CD14-positive monocyte (primary cell): ENCODE measurements around the gene G6PC3. TPM values are rescaled to one million over a fixed set of nuclear protein-coding genes. Genes with fewer than 3 reads are reported as not detected.

Experiments
- DNase-seq, 3 donors: peaks; one replicate each; pipeline ENCODE4 v3.0.0-alpha.2; 2011 to 2022
- H2AFZ ChIP-seq: 2 replicates; pipeline ENCODE4 v1.6.0; 2012; ENCODE audit warnings: mild to moderate bottlenecking, low read depth, low read length, inconsistent platforms; ENCODE audit not compliant: insufficient read depth, poor library complexity, severe bottlenecking
- H3K27ac ChIP-seq, 2 donors: 1 replicate in 1 of 2; 2 replicates in 1 of 2; pipeline ENCODE4 v1.5.1; 2012 to 2013; ENCODE audit warnings: low read length in 2 of 2, control low read depth in 1 of 2, inconsistent platforms in 1 of 2, low read depth in 1 of 2, mild to moderate bottlenecking in 1 of 2
- H3K27me3 ChIP-seq, 2 donors: one replicate each; pipeline versions ENCODE4 v1.6.0 to v1.6.1; 2011 to 2013; ENCODE audit warnings: low read length in 2 of 2; ENCODE audit not compliant: control insufficient read depth in 2 of 2, insufficient read depth in 2 of 2
- H3K36me3 ChIP-seq, 2 donors: replicated peaks in 1 of 2; 1 replicate in 1 of 2; 2 replicates in 1 of 2; pipeline versions ENCODE4 v1.5.1 to v1.6.1; 2012 to 2013; ENCODE audit warnings: low read length in 2 of 2, control low read depth in 1 of 2, inconsistent platforms in 1 of 2, mild to moderate bottlenecking in 1 of 2; ENCODE audit not compliant: insufficient read depth in 2 of 2, control insufficient read depth in 1 of 2
- H3K4me1 ChIP-seq, 2 donors: 1 replicate in 1 of 2; 2 replicates in 1 of 2; pipeline versions ENCODE4 v1.5.1 to v1.6.1; 2012 to 2013; ENCODE audit warnings: low read length in 2 of 2, control low read depth in 1 of 2, inconsistent platforms in 1 of 2, mild to moderate bottlenecking in 1 of 2, moderate library complexity in 1 of 2; ENCODE audit not compliant: insufficient read depth in 2 of 2, control insufficient read depth in 1 of 2
- H3K4me2 ChIP-seq: replicated peaks from 2 replicates; pipeline ENCODE3; 2012; ENCODE audit warnings: low read length, moderate library complexity, mild to moderate bottlenecking; ENCODE audit not compliant: poor library complexity, severe bottlenecking; ENCODE audit errors: extremely low read depth
- H3K4me3 ChIP-seq, 3 experiments: fragments of 200-600 bp in 1 of 3; sonication (generic) in 1 of 3; replicated peaks in 1 of 3; 1 replicate in 2 of 3; 2 replicates in 1 of 3; pipeline ENCODE4 v1.5.1; 2011 to 2013; ENCODE audit warnings: low read length in 3 of 3, mild to moderate bottlenecking in 3 of 3, control low read depth in 2 of 3, low read depth in 2 of 3, inconsistent platforms in 1 of 3, moderate library complexity in 1 of 3
- H3K79me2 ChIP-seq: 2 replicates; pipeline ENCODE4 v1.6.0; 2012; ENCODE audit warnings: mild to moderate bottlenecking, control low read depth, inconsistent platforms, low read length, moderate library complexity; ENCODE audit not compliant: insufficient read depth
- H3K9ac ChIP-seq: 2 replicates; pipeline ENCODE4 v1.6.0; 2017; ENCODE audit warnings: low read length, mild to moderate bottlenecking; ENCODE audit not compliant: insufficient read depth, poor library complexity, severe bottlenecking
- H3K9me3 ChIP-seq, 2 donors: replicated peaks in 1 of 2; 1 replicate in 1 of 2; 2 replicates in 1 of 2; pipeline versions ENCODE4 v1.5.1 to v1.6.1; 2012 to 2013; ENCODE audit warnings: low read length in 2 of 2, control low read depth in 1 of 2; ENCODE audit not compliant: control insufficient read depth in 1 of 2, insufficient read depth in 1 of 2
- H4K20me1 ChIP-seq: 2 replicates; pipeline ENCODE4 v1.6.0; 2012; ENCODE audit warnings: mild to moderate bottlenecking, low read length, control low read depth, moderate library complexity; ENCODE audit not compliant: insufficient read depth
- H3K27ac Mint-ChIP-seq, 7 donors: one replicate each; pipeline ENCODE4 v1.8.0; 2020; ENCODE audit warnings: mild to moderate bottlenecking in 7 of 7, mixed read lengths in 7 of 7, moderate library complexity in 6 of 7, inconsistent platforms in 2 of 7
- H3K27me3 Mint-ChIP-seq, 3 donors: one replicate each; pipeline ENCODE4 v1.8.0; 2021 to 2022; ENCODE audit warnings: low read depth in 3 of 3, mild to moderate bottlenecking in 3 of 3, mixed read lengths in 3 of 3, moderate library complexity in 3 of 3, inconsistent platforms in 1 of 3
- H3K36me3 Mint-ChIP-seq, 2 donors: one replicate each; pipeline ENCODE4 v1.8.0; 2020; ENCODE audit warnings: mixed read lengths in 2 of 2, inconsistent platforms in 1 of 2, mild to moderate bottlenecking in 1 of 2
- H3K4me1 Mint-ChIP-seq: one replicate; pipeline ENCODE4 v1.8.0; 2020; ENCODE audit warnings: mild to moderate bottlenecking, mixed read lengths
- H3K4me3 Mint-ChIP-seq, 2 donors: one replicate each; pipeline ENCODE4 v1.8.0; 2020; ENCODE audit warnings: mild to moderate bottlenecking in 2 of 2, mixed read lengths in 2 of 2, moderate library complexity in 1 of 2
- H3K9me3 Mint-ChIP-seq, 7 donors: one replicate each; pipeline ENCODE4 v1.8.0; 2020 to 2022; ENCODE audit warnings: mixed read lengths in 7 of 7, mild to moderate bottlenecking in 6 of 7, moderate library complexity in 6 of 7, inconsistent platforms in 2 of 7
- CTCF ChIP-seq: fragments of 200-600 bp; IDR thresholded peaks from one replicate; pipeline ENCODE4 v1.8.0; 2022; ENCODE audit warnings: antibody characterized with exemption, mild to moderate bottlenecking
- WGBS: methylation state at CpG from one replicate; pipeline ENCODE4 v1.1.5; 2013; ENCODE audit warnings: missing lambda C conversion rate; ENCODE audit not compliant: insufficient coverage; 5-methylcytosine and 5-hydroxymethylcytosine counted together
- intact Hi-C, 2 donors: fragments of 100-400 bp; cut with micrococcal nuclease; formaldehyde crosslinking; loops; one replicate each; pipeline versions ENCODE4 v1.15.0 to v1.15.1; 2023
- polyA plus RNA-seq, 3 donors: library from polyadenylated mRNA; depleted of rRNA in 1 of 3; unstranded in 2 of 3; stranded (reverse) in 1 of 3; fragments of 300-500 nt in 2 of 3; fragments of >200 nt in 1 of 3; fragmentation: Illumina TruSeq in 2 of 3; gene quantifications; 1 replicate in 2 of 3; 2 replicates in 1 of 3; pipeline ENCODE4 v1.2.3, GENCODE V29; 2012 to 2021

The G6PC3 gene
- polyA plus RNA-seq, 3 donors, result 38.0 to 46.4 (median 42.4) TPM

GRCh38 chr17:44049294-44050060, 21.1 kb upstream of the G6PC3 start:
- Histone ChIP-seq H3K9ac (no peak overlapping the region), H3K27ac (no peak overlapping the region), H3K9me3 (no peaks in the 10 kb centered on the region), H3K4me2 (no peak overlapping the region), H4K20me1 (peaks cover 49% of the 10 kb centered on the region), H3K27me3 (no peaks in the 10 kb centered on the region), H3K4me1 (peaks cover 2 to 11% of the 10 kb centered on the region in 2 donors), H2AFZ (no peak overlapping the region), H3K79me2 (peaks cover 77% of the 10 kb centered on the region), H3K36me3 (peaks cover 48 to 76% of the 10 kb centered on the region in 2 donors), H3K4me3 (no peak overlapping the region)
- Mint-ChIP-seq H3K27ac (peak overlapping the region in 2 of 7 donors; percentile 30), H3K9me3 (peaks cover 2 to 9% (median 4%) of the 10 kb centered on the region in 7 donors), H3K4me3 (no peak overlapping the region), H3K4me1 (peaks cover 21% of the 10 kb centered on the region), H3K36me3 (peaks cover 48 to 76% of the 10 kb centered on the region in 2 donors), H3K27me3 (no peaks in the 10 kb centered on the region)
- DNase-seq, result no peak
- TF ChIP-seq CTCF, result no peak
- 100% methylated on average over 5 of the region's 9 CpGs for WGBS
- intact Hi-C loops, result no loop called here

GRCh38 chr17:44053125-44053872, 17.2 kb upstream of the G6PC3 start:
- Mint-ChIP-seq H3K27me3 (no peaks in the 10 kb centered on the region), H3K36me3 (peaks cover 42 to 72% of the 10 kb centered on the region in 2 donors), H3K4me1 (peaks cover 12% of the 10 kb centered on the region), H3K27ac (peak overlapping the region in 5 of 7 donors; percentile 11 to 68 (median 37)), H3K9me3 (no peaks in the 10 kb centered on the region), H3K4me3 (no peak overlapping the region)
- Histone ChIP-seq H3K4me3 (no peak overlapping the region), H3K9ac (no peak overlapping the region), H3K36me3 (peaks cover 54 to 86% of the 10 kb centered on the region in 2 donors), H3K4me2 (no peak overlapping the region), H3K79me2 (peaks cover 86% of the 10 kb centered on the region), H3K9me3 (no peaks in the 10 kb centered on the region), H4K20me1 (peaks cover 65% of the 10 kb centered on the region), H3K27ac (peak overlapping the region in 1 of 2 donors; percentile 47), H2AFZ (no peak overlapping the region), H3K4me1 (no peaks in the 10 kb centered on the region), H3K27me3 (no peaks in the 10 kb centered on the region)
- no peak for TF ChIP-seq CTCF
- DNase-seq, result no peak
- intact Hi-C loops, result no loop called here
- WGBS, result 43% methylated on average over 1 of the region's 3 CpGs
